HCEC 1CT (cell line): ENCODE results near the gene KCNQ1OT1.

Source experiments
- DNase-seq: peaks from one replicate; pipeline ENCODE4 v3.0.0-alpha.2; 2017

Gene KCNQ1OT1

GRCh38 chr11:2736577-2737225 lies 36.9 kb upstream of the KCNQ1OT1 start:
- DNase-seq, result no peak

DNA sequence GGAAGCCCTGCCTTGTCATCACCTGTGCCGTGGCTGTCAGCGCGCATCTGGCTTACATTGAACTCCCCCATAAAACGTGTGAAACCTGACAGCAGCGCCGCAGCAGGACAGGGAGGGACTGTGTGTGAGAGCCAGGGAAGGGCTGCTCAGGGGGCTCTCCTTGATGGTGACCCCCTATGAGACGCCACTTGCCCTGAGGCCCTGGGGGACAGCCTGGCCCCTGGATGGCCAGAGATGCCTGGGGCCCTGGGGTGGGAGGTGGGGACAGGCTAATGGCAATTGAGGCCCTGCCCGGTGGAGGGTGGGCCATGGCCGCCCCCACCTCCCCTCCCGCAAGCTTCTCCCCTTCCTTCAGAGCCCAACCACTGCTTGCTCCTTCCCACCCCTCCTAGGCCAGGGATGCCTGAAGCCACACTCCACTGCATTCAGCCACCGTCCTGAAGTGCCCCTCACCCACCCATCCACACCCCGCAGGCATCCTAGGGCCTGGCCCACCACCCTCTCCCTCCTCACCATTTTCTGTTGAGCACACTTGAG lies 35.3 kb upstream of the KCNQ1OT1 start:
- DNase-seq, result no peak

DNA sequence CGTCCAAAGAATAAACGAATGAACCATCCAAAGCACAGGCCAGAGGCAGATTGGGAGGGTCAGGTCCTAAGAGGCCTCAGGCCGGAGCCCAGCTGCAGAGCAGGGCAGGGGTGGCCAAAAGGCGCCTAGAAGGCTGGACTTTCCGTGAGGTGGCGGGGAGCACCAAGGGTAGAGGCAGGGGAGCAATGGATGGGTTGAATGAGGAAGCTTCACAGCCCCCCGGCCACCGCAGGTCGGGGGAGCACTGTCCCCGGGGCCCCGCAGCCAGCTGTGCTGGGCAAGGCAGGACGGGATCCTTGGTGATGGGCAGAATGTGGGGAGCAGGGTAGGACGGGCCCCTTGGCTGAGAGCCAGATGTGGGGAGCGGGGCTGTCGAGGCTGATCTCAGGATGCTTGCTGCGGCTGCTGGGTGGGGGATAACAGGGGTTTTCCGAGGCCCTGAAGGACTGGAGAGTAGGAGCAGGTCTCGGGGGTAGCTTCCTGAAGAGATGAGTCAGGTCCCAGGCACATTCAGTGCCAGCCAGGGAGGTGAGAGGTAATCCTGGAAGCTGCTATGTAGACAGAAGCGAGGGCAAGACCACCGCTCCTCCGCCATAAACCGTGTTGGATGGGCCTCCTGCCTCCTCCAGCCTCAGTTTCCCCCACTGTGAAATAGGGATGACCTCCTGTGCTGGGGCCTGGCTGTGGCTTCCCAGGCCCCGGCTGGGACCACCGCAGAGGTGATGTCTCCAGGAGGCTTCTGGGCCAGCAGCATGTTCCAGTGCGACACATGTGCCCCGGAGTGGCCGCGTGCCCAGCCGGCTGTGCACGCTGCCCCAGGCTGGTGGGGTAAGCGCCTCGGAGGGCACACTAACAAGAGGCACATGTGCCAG lies 34.6 kb upstream of the KCNQ1OT1 start:
- DNase-seq, result no peak

DNA sequence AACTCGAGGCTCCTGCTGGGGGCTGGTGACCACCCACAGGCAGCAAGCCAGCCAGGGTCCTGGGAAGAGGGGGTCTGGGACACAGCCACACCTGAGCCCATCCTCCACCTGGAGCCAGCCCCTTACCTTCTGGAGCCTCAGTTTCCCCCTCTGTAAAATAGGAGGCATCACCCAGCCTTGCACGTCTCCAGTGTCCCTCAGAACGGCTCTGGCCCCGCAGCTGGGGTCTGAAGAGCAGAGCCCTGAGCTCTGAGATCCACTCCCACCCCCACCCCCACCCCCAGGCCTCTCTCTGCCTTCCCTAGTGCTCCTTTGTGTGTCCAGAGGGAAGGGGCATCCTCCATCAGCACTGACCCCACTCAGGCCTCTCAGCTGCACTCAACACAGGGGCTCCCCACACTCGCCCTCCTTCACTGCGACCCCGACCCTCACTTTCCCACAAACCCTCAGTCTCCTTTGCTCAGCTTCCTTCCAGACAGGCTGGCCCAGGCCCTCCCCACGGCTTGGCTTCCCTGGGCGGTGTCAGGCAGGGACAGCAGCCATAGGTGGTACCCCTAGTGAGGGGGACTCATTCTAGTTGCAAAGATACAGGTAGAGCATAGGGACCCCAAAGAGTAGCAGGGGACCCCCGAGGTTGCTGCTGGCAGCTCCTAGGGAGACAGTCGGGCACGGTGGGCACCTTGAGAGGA lies 33.3 kb upstream of the KCNQ1OT1 start:
- DNase-seq, result no peak

DNA sequence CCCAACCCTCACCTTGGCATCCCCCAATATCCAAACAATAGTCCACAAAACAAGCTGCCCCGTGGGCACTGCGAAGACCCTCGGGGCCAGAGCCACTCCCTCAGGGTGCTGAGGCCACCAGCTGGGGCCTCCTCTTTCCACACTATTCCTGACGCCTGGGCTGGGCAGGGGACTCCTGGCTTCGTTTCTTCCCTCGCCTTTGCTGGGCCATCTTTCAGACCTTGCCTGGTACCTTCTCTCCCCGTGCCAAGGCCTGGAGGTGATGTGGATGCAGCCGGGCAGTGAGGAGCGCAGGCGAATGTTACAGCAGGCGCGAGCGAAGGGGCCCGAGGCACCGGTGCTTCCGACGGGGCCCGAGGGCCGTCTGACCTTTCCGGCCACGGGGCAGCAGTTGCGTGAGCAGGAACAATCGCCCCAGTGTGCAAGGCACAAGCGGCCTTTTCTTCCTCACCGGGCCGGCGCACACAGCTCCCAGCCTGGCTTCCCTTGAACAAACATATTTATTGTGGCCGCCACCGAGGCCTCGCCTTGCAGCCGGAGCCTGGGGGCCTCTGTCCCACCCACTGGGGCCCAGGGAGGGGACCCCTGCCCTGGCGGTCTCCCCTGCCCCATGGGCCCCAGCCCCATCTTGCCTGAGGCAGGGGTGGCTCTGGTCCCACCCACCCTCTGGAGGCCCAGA lies 32.6 kb upstream of the KCNQ1OT1 start:
- DNase-seq, result no peak

- DNase-seq, result no peak
Measured at GRCh38 chr11:2731130-2732125, 31.6 kb upstream of the KCNQ1OT1 start.

- DNase-seq, result no peak
Measured at GRCh38 chr11:2730272-2731129, 30.7 kb upstream of the KCNQ1OT1 start.

GRCh38 chr11:2729841-2730240 lies 30.0 kb upstream of the KCNQ1OT1 start:
- DNase-seq, result no peak

GRCh38 chr11:2728663-2729332 lies 29.0 kb upstream of the KCNQ1OT1 start:
- no peak for DNase-seq

GRCh38 chr11:2728128-2728662 lies 28.4 kb upstream of the KCNQ1OT1 start:
- DNase-seq, result no peak

DNA sequence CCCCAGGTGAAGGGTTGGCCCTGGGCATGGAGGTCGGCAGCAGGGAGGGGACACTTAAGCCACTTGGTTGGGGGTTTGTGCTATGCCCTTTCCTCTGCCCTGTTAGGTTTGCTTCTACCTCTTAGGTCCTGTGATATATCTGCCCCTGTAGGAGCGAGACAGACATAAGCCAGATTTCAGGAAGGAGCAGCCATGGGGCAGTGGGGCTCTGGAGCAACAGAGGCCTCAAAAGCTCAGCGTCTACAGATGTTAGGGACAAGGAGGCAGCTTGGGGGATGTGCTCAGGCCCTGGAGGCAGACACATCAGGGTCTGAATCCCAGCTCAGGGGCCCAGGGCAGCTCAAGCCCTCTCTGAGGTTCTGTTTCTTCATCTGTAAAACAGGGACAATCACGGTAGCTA lies 27.2 kb upstream of the KCNQ1OT1 start:
- DNase-seq, result no peak

DNA sequence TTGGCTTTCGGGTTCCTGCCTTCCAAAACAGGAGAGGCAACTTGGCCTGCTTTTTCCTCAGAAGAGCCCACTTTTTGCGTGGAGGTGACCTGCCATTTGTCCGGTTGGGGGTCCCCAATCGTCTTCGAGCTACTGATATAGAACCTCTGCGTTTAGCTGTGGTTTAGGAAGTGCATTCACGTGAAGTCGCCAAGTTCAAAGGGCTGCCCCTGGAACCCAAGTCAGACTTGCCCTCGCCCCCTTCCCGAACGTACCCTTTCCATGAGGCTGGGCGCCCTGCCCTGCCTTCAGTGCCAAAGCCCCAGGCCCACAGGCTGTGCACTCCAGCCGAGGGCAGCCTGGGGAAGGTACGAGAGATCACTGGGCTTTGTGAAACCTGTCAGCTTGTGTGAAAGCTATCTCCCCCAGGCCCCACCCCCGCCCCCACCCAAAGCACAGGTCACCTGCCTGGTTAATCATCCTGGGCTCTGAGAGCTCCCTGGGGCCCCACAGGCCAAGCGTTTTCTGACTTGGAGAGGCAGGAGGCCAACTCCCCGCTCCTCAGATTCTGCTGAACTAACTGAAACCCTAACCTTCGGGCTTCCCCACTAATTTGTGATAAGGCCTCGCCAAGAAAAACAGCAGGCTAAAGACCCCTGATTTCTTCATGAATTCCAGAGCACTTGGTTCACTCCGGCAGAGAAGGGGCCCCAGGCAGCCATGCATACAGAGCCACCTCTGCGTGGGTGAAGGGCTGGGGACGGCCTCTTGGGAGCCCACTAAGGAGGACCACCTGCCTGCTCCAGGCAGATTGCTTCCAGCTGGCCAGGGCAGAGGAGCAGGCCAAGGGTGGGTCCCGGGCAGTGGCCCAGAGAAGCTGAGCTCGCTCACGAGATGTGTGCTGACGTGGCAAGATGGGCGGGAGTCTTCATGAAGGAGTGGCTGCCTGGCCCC lies 25.8 kb upstream of the KCNQ1OT1 start:
- DNase-seq, result no peak

GRCh38 chr11:2724653-2725367 lies 25.0 kb upstream of the KCNQ1OT1 start:
- no peak for DNase-seq

DNA sequence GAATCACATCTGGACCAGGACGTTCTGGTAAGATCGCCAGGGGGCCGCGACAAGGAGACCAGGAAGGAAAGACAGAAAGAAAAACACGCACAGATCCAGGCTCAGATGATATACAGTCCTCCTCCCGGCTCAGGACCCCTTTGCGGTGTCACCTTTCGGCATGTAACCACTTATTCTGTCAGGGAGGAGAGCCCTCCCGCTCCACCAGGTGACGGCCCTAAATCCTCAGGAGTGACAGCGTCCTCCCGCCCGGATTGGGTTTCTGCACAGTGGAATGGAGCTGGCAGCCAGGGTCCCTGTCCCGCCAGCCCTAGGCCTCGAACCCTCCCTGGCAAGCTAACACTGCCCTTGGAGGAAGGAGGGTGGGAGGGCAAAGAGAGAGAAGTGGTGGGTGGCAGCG lies 24.3 kb upstream of the KCNQ1OT1 start:
- DNase-seq, result no peak

DNA sequence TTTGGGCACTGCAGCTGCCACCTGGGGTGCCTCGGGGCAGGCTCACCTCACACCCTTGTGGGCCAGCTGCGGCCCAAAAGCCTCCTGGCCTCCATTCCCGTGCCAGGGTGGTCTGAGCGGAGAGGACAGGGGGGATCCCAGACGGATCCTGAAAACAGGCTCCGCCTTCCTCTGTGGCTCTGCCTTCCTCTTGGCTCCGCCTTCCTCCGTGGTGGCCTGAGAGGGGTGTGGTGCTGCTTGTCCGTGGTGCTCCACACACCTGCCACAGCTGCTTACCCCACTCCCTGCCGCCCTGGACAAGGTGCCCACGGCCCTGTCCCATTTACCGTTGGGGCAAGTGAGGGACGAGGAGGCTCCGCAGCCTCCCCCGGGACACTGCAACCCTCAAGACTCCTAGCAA lies 23.2 kb upstream of the KCNQ1OT1 start:
- no peak for DNase-seq

- no peak for DNase-seq
Measured at GRCh38 chr11:2721210-2721916, 21.6 kb upstream of the KCNQ1OT1 start.
